Measurements from ENCODE around the gene STBD1.
"Not testable (repeated sequence)": the region's sequence is repeated elsewhere in the genome, so short reads cannot be mapped to it uniquely, and the experiment has no call there.

STBD1 gene

GRCh38 chr4:76341063-76341462 lies 34.5 kb downstream of the STBD1 start:
- H3K4me3 Mint-ChIP-seq, result no peak overlapping the region
- DNase-seq, result no peak
- peaks cover 10% of the 10 kb centered on the region for H3K9me3 Mint-ChIP-seq
- no peaks in the 10 kb centered on the region for H3K36me3 Mint-ChIP-seq (ENCODE audit: low read depth)
- peaks cover 8% of the 10 kb centered on the region for H3K4me1 Mint-ChIP-seq
- no peak overlapping the region for H3K27ac Mint-ChIP-seq
- TF ChIP-seq CTCF (IDR thresholded peaks at IDR 0.05), result no peak
- H3K27me3 Mint-ChIP-seq (ENCODE audit: low read depth, poor library complexity), result peaks cover 10% of the 10 kb centered on the region

DNA sequence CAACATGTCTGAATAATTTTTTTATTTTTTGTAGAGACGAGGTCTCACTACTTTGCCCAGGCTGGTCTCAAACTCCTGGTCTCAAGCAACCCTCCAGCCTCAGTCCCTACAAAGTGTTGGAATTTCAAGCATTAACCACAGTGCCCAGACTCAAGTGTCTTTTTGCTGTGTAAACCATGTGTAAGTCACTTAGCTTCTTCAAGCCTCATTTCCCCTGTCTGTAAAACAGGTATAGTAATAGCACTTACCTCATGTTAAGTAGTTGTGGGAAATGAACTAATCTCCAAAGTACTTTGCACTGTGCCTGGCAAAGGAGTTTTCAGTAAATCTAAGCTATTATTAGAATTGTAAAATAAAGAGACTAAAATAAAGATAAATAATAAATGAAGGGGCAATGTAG lies 35.7 kb downstream of the STBD1 start:
- Mint-ChIP-seq H3K27me3 (ENCODE audit: low read depth, poor library complexity) (peaks cover 8% of the 10 kb centered on the region), H3K36me3 (ENCODE audit: low read depth) (no peaks in the 10 kb centered on the region), H3K4me1 (peaks cover 8% of the 10 kb centered on the region), H3K27ac (no peak overlapping the region), H3K4me3 (no peak overlapping the region), H3K9me3 (peaks cover 21% of the 10 kb centered on the region)
- DNase-seq, result no peak
- no peak for TF ChIP-seq CTCF (IDR thresholded peaks at IDR 0.05)

DNA sequence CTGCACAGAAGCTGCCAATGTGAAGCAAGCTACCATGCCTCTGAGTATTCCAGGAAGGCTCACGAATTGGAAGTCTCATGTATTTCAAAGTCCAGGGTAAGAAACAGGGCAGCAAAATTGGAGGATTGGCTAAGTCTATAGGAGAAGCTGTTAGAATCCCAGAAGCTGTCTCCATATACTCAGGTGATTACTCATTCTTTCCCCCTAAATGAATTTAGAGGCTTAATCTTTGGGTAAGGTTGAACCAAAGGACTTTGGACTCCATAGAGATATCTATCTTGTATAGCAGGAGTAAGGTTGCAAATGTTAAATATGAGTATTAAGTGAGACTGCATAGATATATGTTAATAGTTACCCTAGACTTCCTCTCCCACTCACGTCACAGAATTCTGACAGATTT lies 36.3 kb downstream of the STBD1 start:
- TF ChIP-seq CTCF (IDR thresholded peaks at IDR 0.05), result no peak
- Mint-ChIP-seq H3K36me3 (ENCODE audit: low read depth) (no peaks in the 10 kb centered on the region), H3K4me3 (no peak overlapping the region), H3K4me1 (peaks cover 8% of the 10 kb centered on the region), H3K27me3 (ENCODE audit: low read depth, poor library complexity) (peaks cover 10% of the 10 kb centered on the region), H3K9me3 (peaks cover 27% of the 10 kb centered on the region), H3K27ac (no peak overlapping the region)
- no peak for DNase-seq

DNA sequence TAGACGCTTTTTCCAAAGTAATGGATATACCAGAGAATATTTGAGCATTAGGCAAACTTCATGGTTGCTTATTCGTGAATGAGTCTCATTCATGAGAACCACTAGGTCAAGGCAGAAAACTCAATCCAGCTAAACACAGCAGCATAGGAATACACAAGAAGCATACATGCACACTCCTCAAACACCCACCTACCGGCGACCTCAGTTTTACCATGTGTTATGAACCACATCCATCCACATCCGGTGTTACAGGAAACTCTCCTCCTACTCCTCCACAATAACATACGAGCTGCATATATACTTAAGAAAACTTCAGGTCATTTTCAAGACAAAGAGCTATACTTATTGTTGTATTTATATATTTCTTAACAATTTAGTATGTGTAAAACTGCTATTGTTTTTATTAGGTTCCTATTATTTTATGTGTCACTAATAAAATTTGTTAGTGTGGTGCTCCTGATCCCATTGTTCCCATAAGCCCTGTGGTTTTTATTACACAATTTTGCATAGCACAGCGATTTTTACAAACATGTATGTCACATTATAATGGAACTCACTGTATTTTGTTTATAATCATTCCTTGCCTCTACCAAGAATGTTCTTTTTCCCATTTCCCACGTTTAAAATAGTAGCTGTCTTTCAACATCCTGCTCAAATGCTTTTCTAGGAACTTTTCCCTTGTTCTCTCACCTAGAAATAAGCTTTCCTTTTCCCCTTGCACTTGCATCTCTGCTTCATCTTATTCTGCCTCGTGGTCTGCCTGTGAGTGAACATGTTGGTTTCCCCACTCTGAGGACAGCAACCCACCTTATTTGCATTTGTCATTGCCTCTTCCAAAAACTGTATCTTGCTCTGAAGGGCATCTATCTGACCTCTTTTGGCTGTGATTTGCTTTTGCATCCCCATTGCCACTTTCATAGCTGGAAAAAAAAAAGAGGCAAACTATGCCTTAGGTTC lies 48.3 kb downstream of the STBD1 start:
- no peak overlapping the region for H3K27ac Mint-ChIP-seq
- no peak overlapping the region for H3K4me3 Mint-ChIP-seq
- no peaks in the 10 kb centered on the region for H3K4me1 Mint-ChIP-seq
- DNase-seq, result no peak
- peaks cover 23% of the 10 kb centered on the region for H3K9me3 Mint-ChIP-seq
- TF ChIP-seq CTCF (IDR thresholded peaks at IDR 0.05), result no peak
- peaks cover 3% of the 10 kb centered on the region for H3K27me3 Mint-ChIP-seq (ENCODE audit: low read depth, poor library complexity)
- no peaks in the 10 kb centered on the region for H3K36me3 Mint-ChIP-seq (ENCODE audit: low read depth)

- Mint-ChIP-seq H3K4me1 (no peaks in the 10 kb centered on the region), H3K36me3 (ENCODE audit: low read depth) (no peaks in the 10 kb centered on the region), H3K27me3 (ENCODE audit: low read depth, poor library complexity) (peaks cover 3% of the 10 kb centered on the region), H3K4me3 (no peak overlapping the region), H3K9me3 (peaks cover 37% of the 10 kb centered on the region), H3K27ac (no peak overlapping the region)
- no peak for TF ChIP-seq CTCF (IDR thresholded peaks at IDR 0.05)
- no peak for DNase-seq
Observed at GRCh38 chr4:76357981-76358380, 51.4 kb downstream of the STBD1 start.

- not testable (repeated sequence) for H3K27me3 Mint-ChIP-seq (ENCODE audit: low read depth, poor library complexity); H3K4me1 Mint-ChIP-seq; H3K27ac Mint-ChIP-seq; DNase-seq; H3K36me3 Mint-ChIP-seq (ENCODE audit: low read depth); H3K4me3 Mint-ChIP-seq
- peaks cover 37% of the 10 kb centered on the region for H3K9me3 Mint-ChIP-seq
Observed at GRCh38 chr4:76359881-76360466, 53.4 kb downstream of the STBD1 start.
